Measurements from ENCODE around the gene ATP8B4.

ATP8B4 gene

DNA sequence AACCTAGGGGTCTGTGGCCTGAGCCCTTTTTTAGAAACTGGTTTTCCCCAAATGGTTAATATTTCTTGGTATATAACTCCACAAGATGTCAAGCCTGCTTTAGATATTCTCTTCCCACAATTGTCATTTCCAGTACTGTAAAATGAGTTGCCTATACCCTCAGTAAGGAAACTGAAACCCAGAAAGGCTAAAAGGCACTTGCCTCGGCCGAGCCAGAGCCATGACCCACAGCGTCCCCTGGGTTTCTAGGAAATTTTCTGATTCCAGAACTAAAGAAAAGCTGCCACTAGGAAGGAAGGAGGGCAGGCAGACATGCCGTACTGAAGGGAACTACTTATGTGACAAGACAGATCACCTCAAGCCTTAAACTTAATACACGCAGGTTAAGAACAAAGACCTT lies 59.1 kb downstream of the ATP8B4 start:
- no peak for DNase-seq

DNA sequence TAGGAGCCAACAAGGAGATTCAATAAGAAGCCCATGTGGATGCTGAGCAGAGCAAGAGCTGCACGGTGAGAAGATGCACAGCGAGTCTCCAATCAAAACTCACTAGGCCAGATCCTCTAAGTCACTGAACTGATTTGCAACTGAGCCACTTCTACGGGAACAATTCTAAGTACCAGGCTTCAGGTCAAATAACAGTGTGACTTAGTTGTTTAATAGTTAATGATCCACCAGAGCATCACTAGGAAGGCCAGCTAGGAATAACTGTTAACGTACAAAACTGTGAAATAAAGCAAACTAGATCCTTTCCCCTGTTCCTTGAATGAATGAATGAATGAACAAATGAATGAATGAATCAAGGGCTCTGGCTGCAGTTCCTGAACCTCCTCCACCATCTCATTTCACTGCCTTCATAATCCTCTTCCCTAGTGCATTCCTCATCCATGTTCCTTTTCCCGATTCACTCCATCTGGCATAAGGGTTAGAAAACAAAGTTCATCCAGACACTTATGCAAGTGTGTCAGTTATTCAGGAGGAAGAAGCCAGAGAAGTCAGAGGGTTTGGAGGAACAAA lies 59.7 kb downstream of the ATP8B4 start:
- no peak for DNase-seq

DNA sequence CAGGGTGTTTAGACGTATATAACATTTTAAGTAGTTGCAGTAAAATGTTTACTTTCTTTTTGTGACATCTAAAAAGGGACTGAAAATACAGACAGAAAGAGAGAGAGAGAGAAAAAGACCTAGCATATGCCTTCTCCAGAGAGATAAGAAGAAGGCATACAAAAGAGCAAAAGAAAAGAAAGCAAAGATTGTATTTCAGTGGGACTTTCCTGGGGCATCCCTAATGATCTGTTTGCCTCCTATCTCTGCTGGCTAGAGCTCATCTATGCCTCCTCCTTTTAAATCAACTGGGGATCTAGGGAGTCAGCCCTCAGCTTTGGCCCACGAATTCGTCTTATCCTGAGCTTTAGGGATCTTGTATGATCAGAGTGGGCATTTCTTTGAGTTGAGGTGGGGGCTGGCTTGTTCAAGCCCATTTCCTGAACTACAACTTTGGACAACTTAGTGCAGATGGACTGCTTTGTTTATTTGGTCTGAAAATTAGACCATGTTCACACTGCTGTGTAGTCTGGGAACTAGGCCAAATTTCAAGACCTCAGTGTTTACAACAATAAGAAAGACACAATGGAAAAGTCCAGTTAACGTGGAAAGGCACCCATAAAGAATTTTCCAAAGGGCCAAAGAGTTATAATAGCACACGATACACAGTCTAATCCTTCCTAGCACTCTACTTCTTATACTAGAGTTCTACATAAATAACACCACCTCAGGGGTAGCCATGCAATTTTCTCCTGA lies 61.0 kb downstream of the ATP8B4 start:
- DNase-seq: no peak

DNA sequence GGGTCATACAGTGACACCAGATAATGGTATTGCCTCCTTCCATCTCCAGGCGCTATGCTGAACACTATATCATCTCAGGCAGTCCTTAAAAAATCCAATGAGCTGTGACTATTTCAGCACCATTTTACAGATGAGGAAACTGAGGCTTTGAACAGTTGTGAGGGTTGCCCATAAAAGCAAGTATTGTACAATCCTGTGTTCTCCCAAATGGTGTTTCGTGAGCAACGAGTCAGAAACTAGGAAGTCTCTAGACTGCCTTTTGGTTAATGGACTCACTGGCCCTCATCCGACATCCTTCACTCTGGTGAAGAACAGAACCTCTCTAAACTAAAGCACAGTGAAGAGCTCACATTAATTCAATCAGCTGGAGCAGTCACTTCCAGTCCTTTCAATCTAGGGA lies 61.8 kb downstream of the ATP8B4 start:
- no peak for DNase-seq

DNA sequence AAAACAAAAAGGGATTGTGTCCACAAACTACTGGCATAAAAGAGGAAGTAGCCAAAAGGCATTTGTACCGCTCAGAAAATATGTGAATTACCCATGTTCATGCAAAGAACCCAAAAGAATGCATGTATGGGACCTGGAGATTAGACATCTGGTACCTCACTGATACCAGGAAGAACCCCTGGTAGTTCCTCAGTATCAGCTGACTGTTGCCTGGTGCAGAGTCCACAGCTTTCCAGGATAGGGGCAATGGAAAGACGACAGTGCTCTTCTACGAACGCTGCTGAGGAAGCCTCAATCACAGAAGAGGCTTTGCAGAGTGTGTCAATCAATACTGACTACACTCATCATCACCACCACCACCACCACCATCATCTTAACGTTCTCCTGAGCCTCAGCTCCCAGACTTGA lies 63.3 kb downstream of the ATP8B4 start:
- no peak for DNase-seq

DNA sequence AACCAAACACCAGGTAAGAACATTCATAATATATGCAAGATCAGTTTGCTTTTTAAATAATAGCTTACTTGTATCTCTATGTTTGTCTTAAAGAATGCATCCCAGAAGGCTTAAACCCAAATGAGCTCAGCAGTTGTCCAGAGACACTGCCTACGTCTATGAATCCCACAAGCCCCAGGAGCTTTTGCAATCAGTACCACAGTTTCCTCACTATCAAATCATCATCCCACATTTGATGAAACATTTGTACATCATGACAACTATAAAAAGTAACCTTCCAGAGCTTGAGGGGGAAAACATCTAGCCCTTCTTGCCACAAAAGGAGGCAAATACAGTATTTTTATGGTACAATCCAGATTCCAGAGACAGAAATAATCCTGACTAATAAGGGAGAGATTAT lies 63.7 kb downstream of the ATP8B4 start:
- no peak for DNase-seq

- DNase-seq: no peak
These were observed 65.8 kb downstream of the ATP8B4 start for GRCh38 chr15:50053055-50053856.

DNA sequence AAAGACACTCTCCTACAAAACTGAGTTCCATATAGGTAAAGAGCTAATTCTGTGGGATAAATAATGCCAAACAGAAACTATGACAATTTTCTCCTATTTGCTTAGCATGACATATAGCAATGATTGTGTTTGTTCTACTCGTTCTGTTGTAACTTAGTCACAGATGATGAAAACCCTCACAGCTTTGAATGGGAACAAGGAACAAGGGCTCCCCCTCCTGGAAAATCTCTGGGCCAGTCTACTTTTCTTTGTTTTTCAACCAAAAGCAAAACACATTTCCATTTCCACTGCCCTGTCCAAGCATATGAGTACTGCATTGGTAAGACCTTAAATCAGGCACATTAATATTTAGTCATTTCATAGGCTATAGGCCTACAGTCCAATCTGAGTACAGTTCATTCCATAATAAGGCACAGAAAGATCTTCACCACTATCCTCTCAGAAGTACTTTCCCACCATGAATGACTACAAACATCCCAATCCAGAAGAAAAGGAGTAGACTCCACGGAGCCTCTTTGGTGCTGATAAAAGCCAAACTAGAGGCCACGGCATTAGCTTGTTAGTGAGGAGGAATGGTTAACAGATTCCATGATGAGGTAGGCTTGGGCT lies 67.1 kb downstream of the ATP8B4 start:
- DNase-seq: peak; percentile 28

GRCh38 chr15:50050986-50051743 lies 67.9 kb downstream of the ATP8B4 start:
- no peak for DNase-seq

GRCh38 chr15:50049871-50050270 lies 69.2 kb downstream of the ATP8B4 start:
- no peak for DNase-seq

DNA sequence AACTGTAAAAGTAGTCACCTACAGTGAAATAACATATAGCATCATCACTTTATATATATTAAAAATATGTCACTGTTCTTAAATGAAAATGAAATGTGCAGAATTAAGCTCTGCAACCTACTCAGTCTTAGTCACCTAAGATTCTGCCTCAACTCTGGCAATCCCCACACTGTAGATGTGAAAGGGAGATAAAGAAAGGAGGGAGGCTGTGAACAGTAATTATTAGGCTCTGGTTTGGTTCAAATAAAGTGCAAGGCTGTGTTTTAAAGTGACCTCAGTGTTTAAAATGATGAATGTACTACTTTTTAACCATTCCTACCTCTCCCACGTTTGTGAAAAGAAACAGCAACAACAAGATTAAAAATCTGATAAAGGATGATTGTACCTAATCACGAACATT lies 72.2 kb downstream of the ATP8B4 start:
- no peak for DNase-seq

GRCh38 chr15:50046159-50046558 lies 72.9 kb downstream of the ATP8B4 start:
- DNase-seq: no peak

- no peak for DNase-seq
These were observed 74.1 kb downstream of the ATP8B4 start for GRCh38 chr15:50044904-50045303.

- DNase-seq: no peak
These were observed 74.6 kb downstream of the ATP8B4 start for GRCh38 chr15:50044406-50044805.

GRCh38 chr15:50042775-50043174 lies 76.3 kb downstream of the ATP8B4 start:
- no peak for DNase-seq

DNA sequence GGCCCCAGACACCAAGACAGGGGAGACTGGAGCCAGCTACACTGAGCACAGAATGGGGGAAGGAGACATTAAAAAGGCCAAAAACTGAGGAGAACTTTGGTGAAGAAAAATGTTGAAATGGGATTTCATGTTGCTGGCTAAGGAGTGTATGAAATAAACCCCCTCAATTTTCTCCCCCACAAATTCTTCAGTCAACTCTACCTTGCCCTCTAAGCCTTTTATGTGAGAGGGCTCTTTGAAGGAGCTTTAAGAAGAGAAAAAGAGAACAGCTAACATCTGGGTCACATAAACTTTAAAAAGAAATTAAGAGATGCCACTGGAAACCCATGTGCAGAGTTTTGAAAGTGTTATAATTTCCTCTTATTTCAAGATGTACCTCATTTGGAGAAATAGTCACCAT lies 88.6 kb downstream of the ATP8B4 start:
- DNase-seq: no peak

- DNase-seq: no peak
These were observed 90.7 kb downstream of the ATP8B4 start for GRCh38 chr15:50028326-50028725.

GRCh38 chr15:50024281-50024680 lies 94.8 kb downstream of the ATP8B4 start:
- no peak for DNase-seq

GRCh38 chr15:50018491-50018890 lies 100.5 kb downstream of the ATP8B4 start:
- no peak for DNase-seq

GRCh38 chr15:50017522-50017921 lies 101.5 kb downstream of the ATP8B4 start:
- no peak for DNase-seq

DNA sequence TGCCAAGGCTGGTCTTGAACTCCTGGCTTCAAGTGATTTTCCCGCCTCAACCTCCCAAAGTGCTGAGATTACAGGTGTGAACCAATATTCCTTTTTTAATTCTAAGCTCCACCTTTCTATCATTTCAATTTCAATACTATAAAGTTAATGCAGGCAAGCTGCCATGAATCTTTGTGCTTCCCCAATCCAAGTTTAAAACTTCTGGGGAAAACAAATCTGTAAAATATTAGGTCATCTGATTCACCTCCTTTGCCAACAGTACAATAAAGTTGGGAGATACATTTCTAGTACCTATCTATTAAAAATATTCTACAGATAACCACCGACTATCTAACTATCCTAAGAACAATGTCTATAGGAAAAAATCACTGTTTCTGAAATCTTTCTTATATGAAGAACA lies 102.1 kb downstream of the ATP8B4 start:
- no peak for DNase-seq

DNA sequence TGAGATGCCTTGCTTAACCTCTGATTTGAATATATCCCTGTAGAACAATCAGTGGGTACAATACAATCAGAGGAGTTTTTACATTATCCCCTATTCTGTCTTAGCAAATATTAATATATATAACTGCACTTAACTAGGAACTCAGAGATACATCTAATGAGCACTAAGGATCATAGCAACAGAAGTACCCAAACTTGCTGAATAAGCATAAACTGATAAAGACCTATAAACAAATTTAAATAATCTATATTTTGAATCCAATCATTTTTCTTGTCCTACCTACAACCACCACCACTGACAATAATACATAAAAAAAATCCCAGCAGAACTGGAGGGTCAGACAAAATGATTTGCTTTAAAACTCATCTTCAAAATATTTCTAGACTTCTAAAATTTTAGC lies 106.2 kb downstream of the ATP8B4 start:
- DNase-seq: no peak

DNA sequence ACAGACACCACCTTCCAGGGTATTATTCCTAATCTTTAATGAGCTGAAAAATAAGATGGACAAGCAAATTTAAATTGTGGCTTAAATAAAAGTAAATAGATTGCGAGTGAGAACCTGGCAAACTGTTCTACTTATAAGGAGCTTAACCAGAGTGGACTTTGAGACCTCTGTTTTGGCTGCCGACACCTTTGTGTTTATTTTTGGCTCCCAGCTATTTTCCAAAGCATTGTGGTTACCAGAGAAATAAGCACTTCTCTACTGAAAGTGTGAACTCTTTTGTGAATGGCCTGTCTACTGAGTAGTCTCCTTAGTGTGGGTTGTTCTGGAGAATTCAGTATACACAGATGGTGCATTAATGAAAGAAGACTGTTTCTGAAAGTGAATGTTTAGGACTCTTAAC lies 109.4 kb downstream of the ATP8B4 start:
- no peak for DNase-seq

Measured in retina (tissue), 1 donor.